HS-5 (cell line): ENCODE measurements around the gene PDE1C.

Experiments
- DNase-seq: peaks from one replicate; pipeline ENCODE4 v3.0.0-alpha.2; 2012; ENCODE audit warnings: low read depth

Gene PDE1C

DNA sequence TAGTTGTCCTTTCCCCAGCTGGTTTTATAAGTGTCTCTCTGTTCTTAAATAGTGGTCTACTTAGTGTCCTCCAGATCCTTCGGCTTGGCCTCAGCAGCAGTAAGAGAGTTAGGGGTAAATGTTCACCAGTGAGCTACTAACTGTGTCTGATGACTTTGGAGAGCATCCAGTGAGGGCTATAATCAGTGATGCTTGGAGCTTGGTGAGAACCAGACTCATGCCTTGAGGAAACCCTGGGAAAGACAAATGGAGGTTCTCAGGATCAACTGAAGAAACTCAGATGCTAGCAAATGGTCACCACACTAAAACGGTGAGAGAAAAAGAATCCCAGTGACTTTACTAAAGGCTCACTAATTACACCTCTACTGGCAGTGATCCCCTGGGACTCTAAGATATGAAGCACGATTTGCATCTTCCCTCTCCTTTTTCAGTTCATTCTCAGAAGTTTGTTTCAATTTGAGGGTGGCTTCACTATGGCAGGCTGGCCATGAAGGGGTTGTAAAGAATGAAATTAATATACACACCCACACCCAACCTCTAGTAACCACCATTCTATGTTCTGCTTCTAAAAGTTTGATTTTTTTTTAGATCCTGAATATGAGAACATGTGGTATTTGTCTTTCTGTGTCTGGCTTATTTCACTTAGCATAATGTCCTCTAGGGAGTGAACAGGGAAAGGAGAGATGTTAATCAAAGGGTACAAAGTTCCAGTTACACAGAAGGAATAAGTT is 177.9 kb downstream of the PDE1C start:
- no peak for DNase-seq

- no peak for DNase-seq
Measured at GRCh38 chr7:31890766-31891165, 179.4 kb downstream of the PDE1C start.

DNA sequence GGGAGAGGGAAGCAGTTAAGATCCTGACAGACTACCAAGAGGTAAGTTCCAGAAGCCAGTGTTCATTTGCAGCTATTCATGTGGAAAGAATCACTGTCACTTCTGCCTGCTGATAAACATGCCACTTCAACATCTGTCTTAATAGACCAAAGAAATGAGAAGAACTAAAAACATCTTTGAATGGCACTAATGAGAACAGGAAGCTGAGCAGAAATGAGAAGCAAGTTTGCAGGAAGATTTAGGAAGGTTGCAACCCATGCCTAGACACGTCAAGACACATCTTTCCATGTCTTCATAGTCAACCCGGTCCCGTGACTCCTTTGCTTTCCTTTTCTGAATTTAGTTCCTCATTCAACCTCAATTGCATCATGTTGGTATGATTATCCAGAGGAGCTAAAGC is 180.0 kb downstream of the PDE1C start:
- DNase-seq = no peak

DNA sequence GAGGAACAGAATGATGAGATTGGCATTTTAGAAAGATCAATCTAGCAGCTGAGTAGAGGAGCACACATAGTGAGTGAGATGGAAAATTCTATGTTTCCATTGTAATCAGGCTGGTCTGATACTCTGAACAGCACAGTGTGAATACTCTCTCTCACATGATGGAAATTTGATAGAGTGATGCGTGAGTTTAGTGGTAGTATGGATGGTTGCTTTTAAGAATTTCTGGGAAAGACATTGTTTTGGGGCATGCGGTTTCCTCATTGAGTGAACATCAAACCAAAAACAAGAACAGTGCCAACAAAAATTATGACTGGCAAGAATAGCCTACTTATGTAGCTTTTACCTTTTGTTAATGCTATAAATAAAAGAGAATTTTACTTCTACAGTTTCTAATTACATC is 183.2 kb downstream of the PDE1C start:
- no peak for DNase-seq

- no peak for DNase-seq
Measured at GRCh38 chr7:31885171-31885570, 185.0 kb downstream of the PDE1C start.

DNA sequence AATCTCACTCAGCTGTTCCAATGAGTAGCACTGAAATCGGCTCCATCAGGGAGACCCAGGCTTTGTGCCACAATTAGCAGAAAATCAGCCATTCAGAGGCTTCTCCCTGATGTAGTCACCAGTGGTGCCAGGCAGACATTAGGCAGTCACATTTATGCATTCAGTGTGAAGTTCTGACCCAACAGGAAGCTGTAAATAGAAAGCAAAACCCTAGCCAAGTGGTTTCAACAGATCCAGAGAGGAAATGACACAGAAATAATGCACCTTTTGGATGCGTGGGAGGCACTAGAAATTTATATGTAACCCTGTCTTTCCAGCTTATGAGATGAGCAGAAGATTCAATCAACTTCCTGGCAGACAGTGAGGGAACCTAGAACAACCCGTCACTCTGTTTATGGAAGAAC is 186.4 kb downstream of the PDE1C start:
- peak; percentile 68 for DNase-seq

DNA sequence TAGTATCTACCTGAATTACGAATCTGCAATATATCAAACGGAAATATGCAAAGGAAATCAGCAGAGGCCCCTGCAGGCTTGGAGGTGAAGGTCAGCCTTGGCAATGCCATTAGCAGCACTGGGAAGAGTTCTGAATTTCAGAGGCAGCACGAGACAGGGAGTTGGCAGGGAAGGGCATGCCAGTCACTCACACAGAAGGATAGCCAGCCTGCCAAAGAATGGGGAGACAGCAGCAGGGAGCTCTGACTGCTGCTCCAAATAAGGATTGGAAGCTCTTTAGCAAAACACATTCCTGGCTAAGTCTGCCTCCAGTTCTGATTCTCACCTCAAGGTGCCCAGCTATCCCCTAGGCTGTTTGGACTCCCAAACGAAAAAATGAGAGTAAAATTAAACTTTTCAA is 188.0 kb downstream of the PDE1C start:
- DNase-seq = no peak

DNA sequence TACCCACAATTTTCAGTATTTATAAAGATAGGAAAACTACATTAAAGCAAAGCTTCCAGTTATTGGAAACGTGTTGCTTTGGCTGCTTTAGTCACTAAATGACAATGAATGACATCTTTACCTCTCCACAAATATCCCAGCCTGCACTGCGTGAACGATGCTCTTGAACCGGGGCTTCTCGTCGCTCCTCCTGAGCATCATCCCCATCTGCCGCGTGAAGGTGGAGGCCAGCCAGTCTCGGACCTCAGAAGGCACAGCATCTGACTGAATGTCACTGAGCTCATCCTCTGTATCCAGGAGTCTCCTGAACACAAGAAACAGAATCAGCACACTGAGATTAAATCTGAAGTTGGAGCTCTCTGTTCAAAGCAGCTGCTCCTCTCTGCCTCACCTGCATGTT is 191.3 kb downstream of the PDE1C start:
- no peak for DNase-seq

DNA sequence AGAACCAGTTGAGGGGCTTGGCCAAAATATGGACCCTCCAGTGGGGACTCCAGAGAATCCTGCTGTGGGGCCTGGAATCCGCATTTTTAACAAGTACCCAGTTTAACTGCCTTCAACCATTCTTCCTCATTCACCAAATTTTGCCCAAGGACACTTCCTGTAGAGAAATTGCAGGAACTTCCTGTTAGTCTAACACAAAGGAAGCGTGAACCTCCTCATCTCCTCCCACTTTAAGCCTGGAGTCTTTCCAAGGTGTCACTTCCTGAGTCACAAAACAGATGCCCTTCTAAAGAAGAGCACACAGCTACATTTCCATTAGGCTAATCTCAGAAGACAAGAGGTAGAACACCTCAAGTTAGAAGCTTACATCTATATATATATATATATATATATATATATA is 194.8 kb downstream of the PDE1C start:
- peak; percentile 30 for DNase-seq

DNA sequence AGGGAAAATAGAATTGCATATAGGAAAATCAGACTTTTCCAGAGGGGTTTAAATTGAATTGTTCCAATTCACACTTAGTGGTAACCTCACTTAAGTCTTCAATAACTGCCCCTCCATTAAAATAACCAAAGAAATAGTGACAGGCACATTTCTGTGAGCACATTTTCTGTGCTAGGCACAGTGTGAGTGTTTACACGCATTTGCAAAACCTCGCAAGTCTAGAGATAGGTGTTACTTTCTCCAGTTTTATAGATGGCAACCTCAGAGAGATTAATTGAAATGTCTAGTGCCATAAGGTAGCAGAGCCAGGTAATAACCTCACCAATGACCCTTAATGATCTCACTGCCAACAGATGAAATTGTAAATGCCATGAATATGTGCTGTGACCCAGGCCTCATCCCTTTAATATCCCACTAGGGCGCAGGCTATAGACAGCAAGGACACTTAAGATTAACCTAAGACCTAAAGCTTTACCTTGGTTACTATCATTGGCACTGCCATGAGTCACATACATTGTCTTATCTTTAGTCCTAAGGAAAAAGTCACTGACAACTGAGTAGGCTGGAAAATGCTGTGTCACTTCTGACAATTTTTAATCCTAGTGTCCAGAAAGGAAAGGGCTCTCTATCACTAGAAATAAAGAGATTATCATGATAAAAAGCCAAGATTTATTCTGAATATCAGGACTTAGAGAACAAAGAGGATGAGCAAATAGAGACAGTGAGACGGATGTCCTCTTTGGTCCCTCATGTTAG is 195.4 kb downstream of the PDE1C start:
- DNase-seq = no peak

DNA sequence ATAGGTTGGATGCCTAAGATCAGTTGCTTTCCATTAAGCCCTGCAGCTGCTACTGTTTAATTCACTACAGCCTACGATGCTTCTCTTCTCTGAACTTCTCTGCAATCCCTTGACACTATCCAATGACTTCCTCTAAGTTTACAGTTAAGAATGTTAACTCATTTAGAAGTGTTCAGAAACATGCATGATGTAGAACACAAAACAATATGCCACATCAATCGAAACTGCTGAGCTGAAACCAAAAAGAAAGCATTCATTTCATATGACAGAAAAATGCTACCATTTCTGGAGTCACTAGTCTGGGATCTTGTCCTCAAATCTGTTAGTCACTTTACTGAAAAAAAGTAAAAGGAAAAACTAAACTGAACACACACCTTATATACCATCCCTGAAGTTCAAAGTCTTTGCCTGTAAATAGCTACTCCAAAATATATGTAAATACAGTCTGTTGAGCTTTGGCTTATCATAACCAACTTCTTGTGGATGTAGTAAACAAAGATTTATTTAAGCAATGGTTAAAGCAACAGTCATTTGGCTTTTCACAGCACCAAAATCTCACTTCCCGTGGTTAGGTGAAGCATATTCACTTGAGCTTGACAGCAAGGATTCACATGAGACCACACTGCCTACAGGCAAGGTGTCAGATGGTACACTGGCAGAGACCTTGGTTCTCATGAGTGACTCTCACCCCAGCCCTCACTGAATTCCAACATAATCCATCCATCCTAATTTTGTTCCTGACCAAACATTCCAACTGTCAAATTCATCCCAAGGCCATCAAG is 196.2 kb downstream of the PDE1C start:
- no peak for DNase-seq

DNA sequence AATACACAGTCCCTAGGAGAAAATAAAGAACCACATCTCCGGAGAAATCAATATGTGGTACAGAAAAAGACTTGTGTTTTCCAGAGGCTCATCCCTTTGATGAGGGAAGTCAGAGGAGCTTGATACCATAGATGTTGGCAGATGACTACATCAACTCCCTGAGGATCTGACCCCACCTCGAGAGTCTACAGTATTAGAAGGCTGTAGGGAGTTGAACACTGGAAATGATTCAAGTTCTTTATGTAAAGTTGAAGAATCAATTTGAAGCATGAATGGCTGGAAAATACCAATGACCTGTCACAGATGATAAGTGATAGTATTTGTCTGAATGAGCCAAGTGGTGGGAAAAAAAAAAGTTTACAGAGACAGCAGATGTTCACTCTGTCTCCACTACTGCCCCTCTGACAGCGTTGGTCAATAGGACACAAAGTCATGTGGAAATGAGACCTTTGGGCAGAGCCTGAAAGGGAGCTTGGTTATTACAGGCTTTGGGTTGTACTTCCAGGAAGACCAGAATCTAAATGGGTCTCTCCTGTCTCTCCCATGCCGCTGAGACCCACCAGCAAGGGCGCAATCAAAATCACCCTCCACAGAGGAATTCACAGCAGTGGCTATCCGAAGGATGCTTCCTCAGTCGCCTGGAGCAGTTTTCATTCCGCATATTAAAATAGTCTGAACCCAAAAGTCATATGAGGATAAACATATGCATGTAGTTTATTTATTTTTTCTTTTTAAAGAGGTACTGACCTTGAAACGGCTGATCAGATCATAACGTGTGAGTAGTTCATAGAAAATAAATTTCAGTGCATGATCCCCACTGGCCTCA is 197.4 kb downstream of the PDE1C start:
- no peak for DNase-seq

DNA sequence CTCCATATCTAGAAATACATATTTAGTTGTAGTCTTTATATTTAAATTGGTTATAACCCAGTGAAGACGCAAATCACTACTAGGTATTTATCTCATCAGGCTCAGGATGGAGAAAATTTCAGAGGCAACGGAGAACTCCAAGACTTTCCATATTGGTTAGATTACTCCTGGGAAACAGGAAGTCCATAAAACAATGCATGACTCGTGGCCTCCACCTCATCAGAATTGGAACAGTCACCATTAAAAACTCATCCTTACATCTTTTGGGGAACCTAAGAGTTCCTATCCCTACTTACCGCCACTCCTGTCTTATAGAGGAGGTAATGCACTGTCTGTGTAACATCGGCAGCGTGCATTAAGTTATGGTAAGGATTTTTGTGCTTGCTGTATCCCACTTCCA is 205.6 kb downstream of the PDE1C start:
- DNase-seq = peak; percentile 5

DNA sequence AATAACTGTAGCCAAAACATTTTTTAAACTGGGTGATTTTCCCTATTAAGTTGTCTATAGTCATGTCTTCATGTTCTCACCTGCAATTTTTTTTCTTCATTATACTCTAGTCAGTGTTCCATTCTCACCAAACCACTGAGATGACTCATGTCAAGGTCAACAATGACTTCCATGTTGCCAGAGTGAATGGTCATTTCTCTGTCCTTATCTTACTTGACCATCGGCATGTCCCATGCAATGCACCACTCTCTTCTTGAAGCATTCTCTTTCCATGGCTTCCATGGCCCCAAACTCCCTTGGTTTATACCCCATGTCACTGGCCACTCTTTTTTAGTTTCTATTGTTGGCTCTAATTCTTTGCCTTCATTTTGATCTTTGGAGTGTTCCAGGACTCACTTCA is 209.3 kb downstream of the PDE1C start:
- DNase-seq = no peak

DNA sequence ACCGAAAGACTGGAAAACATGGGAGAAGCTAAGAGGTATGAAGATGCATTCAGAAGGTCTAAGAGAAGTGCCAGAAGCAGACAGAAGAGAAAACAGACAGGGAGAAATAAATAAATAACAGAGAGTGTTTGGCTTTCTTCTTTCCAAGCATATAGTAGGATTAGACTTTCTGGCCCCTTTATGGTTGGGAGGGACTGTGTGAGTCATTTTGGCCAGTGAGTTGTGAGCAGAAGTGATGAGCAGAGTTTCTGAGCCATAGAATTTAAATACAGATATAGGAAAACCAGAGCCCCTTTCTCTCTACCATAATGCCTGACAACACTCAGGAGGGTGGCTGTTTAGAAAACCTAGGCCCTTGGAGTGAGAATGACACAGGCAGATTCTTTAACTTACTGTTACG is 212.2 kb downstream of the PDE1C start:
- no peak for DNase-seq

DNA sequence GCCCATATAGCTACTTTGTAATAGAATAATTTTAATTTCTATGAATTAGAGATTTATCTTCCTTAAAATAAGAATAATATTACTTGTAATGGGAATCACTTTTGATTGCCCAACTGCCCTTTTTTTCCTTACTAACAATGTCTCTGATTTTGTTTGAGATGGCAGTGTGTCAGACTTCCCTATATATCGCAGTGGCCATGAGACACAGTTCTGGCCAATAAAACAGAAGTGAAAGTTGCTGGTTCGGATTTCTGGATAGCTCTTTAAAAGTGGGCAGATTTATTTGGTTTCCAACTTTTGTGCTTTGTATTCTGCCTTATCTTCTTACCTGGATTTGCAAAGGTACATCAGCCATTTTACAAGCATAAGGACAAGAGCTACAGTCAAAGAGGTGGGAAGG is 213.0 kb downstream of the PDE1C start:
- DNase-seq = no peak

GRCh38 chr7:31856337-31856736 is 213.9 kb downstream of the PDE1C start:
- DNase-seq = no peak

- DNase-seq = no peak
Measured at GRCh38 chr7:31855530-31855929, 214.7 kb downstream of the PDE1C start.

DNA sequence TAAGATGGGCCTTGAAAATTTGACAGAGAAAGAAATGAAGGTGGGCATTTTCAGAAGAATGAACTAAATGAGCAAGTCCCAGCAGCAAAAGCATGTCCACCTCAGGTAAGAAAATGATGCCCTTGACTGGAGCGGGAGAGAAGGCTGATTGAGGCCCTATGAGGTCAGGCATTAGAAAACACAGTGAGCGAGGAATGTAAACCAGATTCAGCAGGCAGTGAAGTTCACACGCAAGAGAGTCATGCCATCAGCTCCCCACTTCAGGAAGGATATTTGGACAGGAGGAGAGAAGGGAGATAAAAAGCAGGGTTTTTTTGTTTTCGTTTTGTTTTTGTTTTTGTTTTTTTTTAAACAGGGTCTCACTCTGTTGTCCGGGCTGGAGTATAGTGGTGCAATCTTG is 216.8 kb downstream of the PDE1C start:
- DNase-seq = no peak

DNA sequence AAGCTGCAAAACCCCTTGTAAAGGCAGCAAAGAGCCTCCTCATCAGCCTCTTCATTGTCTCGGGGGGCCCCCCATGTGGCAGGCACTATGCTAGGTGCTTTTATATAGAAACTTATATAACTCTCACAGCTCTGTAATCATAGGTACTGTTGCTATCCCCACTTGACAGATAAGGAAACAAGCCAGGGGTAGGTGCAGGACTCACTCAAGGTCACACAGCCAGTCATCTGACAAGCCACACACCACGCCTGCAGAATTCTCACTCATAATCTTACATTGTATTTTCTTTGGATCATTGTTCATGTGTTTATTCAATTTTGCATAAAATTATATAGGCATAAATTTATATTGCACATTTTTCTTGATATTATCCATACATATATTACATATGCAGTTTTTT is 217.7 kb downstream of the PDE1C start:
- DNase-seq = no peak

GRCh38 chr7:31851119-31851518 is 219.1 kb downstream of the PDE1C start:
- no peak for DNase-seq

DNA sequence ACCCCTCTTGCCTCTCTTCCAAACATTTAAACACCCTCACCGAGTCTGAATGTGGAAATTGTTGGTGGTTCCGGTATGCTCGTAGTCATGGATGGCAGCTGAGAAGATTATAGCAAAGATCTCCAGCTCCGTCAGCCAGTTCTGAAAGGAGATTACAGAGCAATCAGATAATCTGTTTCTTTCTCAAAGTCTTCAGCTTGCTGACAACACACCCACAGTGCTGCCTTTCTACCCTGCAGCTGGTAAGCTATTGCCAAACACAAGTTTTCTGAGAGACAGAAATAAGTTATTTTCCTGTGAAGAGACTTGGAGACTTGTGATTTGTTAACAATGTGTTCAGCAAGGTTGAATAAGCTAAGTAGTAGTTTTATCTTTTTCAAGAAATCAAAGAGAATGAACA is 219.6 kb downstream of the PDE1C start:
- DNase-seq = no peak
